Measurements from ENCODE around the gene FAM221B.
A peak's percentile ranks its signal among the peaks of the same experiment; 100 is the strongest.

Gene FAM221B

GRCh38 chr9:35845824-35846771, 17.6 kb upstream of the FAM221B start:
- no peak for DNase-seq

GRCh38 chr9:35844628-35845270, 16.2 kb upstream of the FAM221B start:
- no peak for DNase-seq

GRCh38 chr9:35842795-35843194, 14.3 kb upstream of the FAM221B start:
- DNase-seq = no peak

GRCh38 chr9:35842020-35842745, 13.7 kb upstream of the FAM221B start:
- DNase-seq = no peak

GRCh38 chr9:35841645-35841900, 13.0 kb upstream of the FAM221B start:
- no peak for DNase-seq

GRCh38 chr9:35840881-35841644, 12.5 kb upstream of the FAM221B start:
- DNase-seq = no peak

- DNase-seq = no peak
Measured at GRCh38 chr9:35839926-35840325, 11.4 kb upstream of the FAM221B start.

- no peak for DNase-seq
Measured at GRCh38 chr9:35836595-35836994, 8.1 kb upstream of the FAM221B start.

- no peak for DNase-seq
Measured at GRCh38 chr9:35835766-35836165, 7.2 kb upstream of the FAM221B start.

- no peak for DNase-seq
Measured at GRCh38 chr9:35835216-35835632, 6.7 kb upstream of the FAM221B start.

- no peak for DNase-seq
Measured at GRCh38 chr9:35834260-35835215, 6.0 kb upstream of the FAM221B start.

- no peak for DNase-seq
Measured at GRCh38 chr9:35832814-35833213, 4.3 kb upstream of the FAM221B start.

GRCh38 chr9:35831040-35831439, 2.5 kb upstream of the FAM221B start:
- no peak for DNase-seq

- DNase-seq = no peak
Measured at GRCh38 chr9:35829764-35830096, 1.2 kb upstream of the FAM221B start.

- peak; percentile 84 for DNase-seq
Measured at GRCh38 chr9:35829084-35829763, 692 bp upstream of the FAM221B start, which contains the start of gene TMEM8B. TMEM8B (plus strand) TSS chr9:35829228; CDS start chr9:35829448, 220 bp downstream.

GRCh38 chr9:35827486-35827885, 1.0 kb downstream of the FAM221B start:
- no peak for DNase-seq

GRCh38 chr9:35826071-35826701, 2.3 kb downstream of the FAM221B start:
- peak; percentile 69 for DNase-seq

- no peak for DNase-seq
Measured at GRCh38 chr9:35822926-35823325, 5.6 kb downstream of the FAM221B start.

GRCh38 chr9:35820076-35820475, 8.5 kb downstream of the FAM221B start:
- no peak for DNase-seq

GRCh38 chr9:35818341-35818740, 10.2 kb downstream of the FAM221B start:
- no peak for DNase-seq

- DNase-seq = no peak
Measured at GRCh38 chr9:35816708-35817107, 11.8 kb downstream of the FAM221B start.

All from NCI-H1105 treated with DMSO at 0.1 percent for 48 hours (cell line).